Measurements from ENCODE around the gene CGB8. TPM values are rescaled to one million over a fixed set of nuclear protein-coding genes. Genes with fewer than 3 reads are reported as not detected.
"Not testable (repeated sequence)": the region's sequence is repeated elsewhere in the genome, so short reads cannot be mapped to it uniquely, and the experiment has no call there.

Gene CGB8
- total RNA-seq, 4 donors from 2014 or later = not detected

- not testable (repeated sequence) for H3K9me3 ChIP-seq
- WGBS, 2 donors = 87% methylated on average over 4 of the region's 6 CpGs; no CpG with 5 or more reads in 1 of the 2 donors
Observed at GRCh38 chr19:49025088-49025487, 23.8 kb downstream of the CGB8 start.

GRCh38 chr19:49024233-49024632 is 24.7 kb downstream of the CGB8 start, which contains the start of gene CGB3:
TSS of gene CGB3 (minus strand) at chr19:49024333. CDS start at chr19:49023971, 362 bp downstream.
- 54 to 100% methylated on average over 1 to 9 of the region's 15 CpGs for WGBS, 2 donors
- not testable (repeated sequence) for DNase-seq (ENCODE audit: low spot score in 2 of 2); H3K36me3 ChIP-seq; H3K9me3 ChIP-seq; H3K4me3 ChIP-seq; H3K4me1 ChIP-seq; H3K27ac ChIP-seq
- H3K27me3 ChIP-seq = peaks cover 0 to 31% of the 10 kb centered on the region in 2 donors

More at GRCh38 chr19:49025088-49025487, 23.8 kb downstream of the CGB8 start:
- not testable (repeated sequence) for DNase-seq (ENCODE audit: low spot score in 2 of 2); H3K4me1 ChIP-seq; H3K4me3 ChIP-seq; H3K27ac ChIP-seq; H3K36me3 ChIP-seq
- peaks cover 0 to 23% of the 10 kb centered on the region in 2 donors for H3K27me3 ChIP-seq

- Histone ChIP-seq H3K4me1 (peaks cover 0 to 26% (median 19%) of the 10 kb centered on the region in 4 donors), H3K36me3 (no peaks in the 10 kb centered on the region), H3K27me3 (peaks cover 0 to 46% of the 10 kb centered on the region in 2 donors), H3K27ac (no peak overlapping the region), H3K4me3 (no peak overlapping the region), H3K9me3 (no peaks in the 10 kb centered on the region)
- no peak for DNase-seq (ENCODE audit: low spot score in 2 of 2)
- 90 to 91% methylated on average over 9 of the region's 9 CpGs for WGBS, 2 donors
- no peak for TF ChIP-seq CTCF (IDR thresholded peaks at IDR 0.05)
- TF ChIP-seq POLR2A (IDR thresholded peaks at IDR 0.05) = no peak
- no peak for TF ChIP-seq EP300 (IDR thresholded peaks at IDR 0.05)
Observed at GRCh38 chr19:49022116-49022515, 26.8 kb downstream of the CGB8 start.

GRCh38 chr19:49020931-49021895 is 27.7 kb downstream of the CGB8 start:
- TF ChIP-seq CTCF (IDR thresholded peaks at IDR 0.05) (no peak), POLR2A (IDR thresholded peaks at IDR 0.05) (no peak), EP300 (IDR thresholded peaks at IDR 0.05) (no peak)
- H3K9me3 ChIP-seq = no peaks in the 10 kb centered on the region
- WGBS, 2 donors = 41 to 43% methylated on average over 16 of the region's 16 CpGs
- H3K27ac ChIP-seq = no peak overlapping the region
- H3K36me3 ChIP-seq = peaks cover 0 to 5% (median 0%) of the 10 kb centered on the region in 3 donors
- no peak for DNase-seq (ENCODE audit: low spot score in 2 of 2)
- H3K4me3 ChIP-seq = no peak overlapping the region
- H3K27me3 ChIP-seq = peaks cover 0 to 46% of the 10 kb centered on the region in 2 donors
- H3K4me1 ChIP-seq = peaks cover 0 to 26% (median 19%) of the 10 kb centered on the region in 4 donors

GRCh38 chr19:49020342-49020741 is 28.6 kb downstream of the CGB8 start:
- Histone ChIP-seq H3K4me1 (peaks cover 0 to 26% (median 19%) of the 10 kb centered on the region in 4 donors), H3K4me3 (no peak overlapping the region), H3K27me3 (peaks cover 0 to 46% of the 10 kb centered on the region in 2 donors), H3K36me3 (peaks cover 0 to 14% (median 2%) of the 10 kb centered on the region in 3 donors), H3K9me3 (no peaks in the 10 kb centered on the region), H3K27ac (no peak overlapping the region)
- DNase-seq (ENCODE audit: low spot score in 2 of 2) = no peak
- TF ChIP-seq EP300 (IDR thresholded peaks at IDR 0.05) = no peak
- TF ChIP-seq CTCF (IDR thresholded peaks at IDR 0.05) = no peak
- no peak for TF ChIP-seq POLR2A (IDR thresholded peaks at IDR 0.05)
- 76 to 78% methylated on average over 10 to 11 of the region's 11 CpGs for WGBS, 2 donors
